ENCODE results near the gene THAP11.

DNA sequence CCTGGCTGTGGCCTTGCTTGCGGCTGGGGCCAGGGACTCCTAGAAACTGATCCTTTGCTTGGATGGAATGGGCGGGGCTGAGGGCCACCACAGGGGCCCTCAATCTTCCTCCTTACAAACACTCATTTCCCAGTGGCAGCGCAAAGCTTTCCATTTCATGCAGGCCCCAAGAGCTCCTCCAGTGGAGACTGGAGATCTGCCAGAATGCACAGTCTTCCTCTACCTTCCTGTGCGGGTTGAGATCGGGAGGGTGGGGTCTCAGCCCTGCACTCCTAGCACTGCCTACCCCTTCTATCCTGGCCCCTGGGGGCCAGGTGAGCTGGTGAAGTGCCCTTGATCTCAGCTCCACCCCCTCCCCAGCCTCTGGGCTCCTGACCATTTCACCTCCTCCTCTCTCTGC is 44.3 kb downstream of the THAP11 start:
- TF ChIP-seq POLR2A (IDR thresholded peaks at IDR 0.05; ENCODE audit: extremely low read depth, insufficient read length): no peak
- TF ChIP-seq, protein P1, sequence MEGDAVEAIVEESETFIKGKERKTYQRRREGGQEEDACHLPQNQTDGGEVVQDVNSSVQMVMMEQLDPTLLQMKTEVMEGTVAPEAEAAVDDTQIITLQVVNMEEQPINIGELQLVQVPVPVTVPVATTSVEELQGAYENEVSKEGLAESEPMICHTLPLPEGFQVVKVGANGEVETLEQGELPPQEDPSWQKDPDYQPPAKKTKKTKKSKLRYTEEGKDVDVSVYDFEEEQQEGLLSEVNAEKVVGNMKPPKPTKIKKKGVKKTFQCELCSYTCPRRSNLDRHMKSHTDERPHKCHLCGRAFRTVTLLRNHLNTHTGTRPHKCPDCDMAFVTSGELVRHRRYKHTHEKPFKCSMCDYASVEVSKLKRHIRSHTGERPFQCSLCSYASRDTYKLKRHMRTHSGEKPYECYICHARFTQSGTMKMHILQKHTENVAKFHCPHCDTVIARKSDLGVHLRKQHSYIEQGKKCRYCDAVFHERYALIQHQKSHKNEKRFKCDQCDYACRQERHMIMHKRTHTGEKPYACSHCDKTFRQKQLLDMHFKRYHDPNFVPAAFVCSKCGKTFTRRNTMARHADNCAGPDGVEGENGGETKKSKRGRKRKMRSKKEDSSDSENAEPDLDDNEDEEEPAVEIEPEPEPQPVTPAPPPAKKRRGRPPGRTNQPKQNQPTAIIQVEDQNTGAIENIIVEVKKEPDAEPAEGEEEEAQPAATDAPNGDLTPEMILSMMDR (IDR thresholded peaks at IDR 0.05; ENCODE audit: low read depth, low read length): no peak

All from NB4 (cell line).